Upper lobe of right lung (tissue), 1 donor: ENCODE measurements around the gene ANKRD13B. TPM values are rescaled to one million over a fixed set of nuclear protein-coding genes. Genes with fewer than 3 reads are reported as not detected.

Source experiments
- ATAC-seq: fragments of 200-7000 bp; cut with Tn5 transposase; one replicate; pipeline ENCODE4 v1.9.1; 2020; ENCODE audit warnings: mild to moderate bottlenecking, moderate library complexity
- DNase-seq: peaks from one replicate; pipeline ENCODE4 v3.0.0-alpha.2; 2020
- H3K27ac ChIP-seq: fragments of 200-600 bp; one replicate; pipeline ENCODE4 v1.8.0; 2022
- H3K27me3 ChIP-seq: fragments of 200-600 bp; one replicate; pipeline ENCODE4 v1.8.0; 2022; ENCODE audit warnings: mild to moderate bottlenecking
- H3K36me3 ChIP-seq: fragments of 200-600 bp; one replicate; pipeline ENCODE4 v1.8.0; 2022
- H3K4me1 ChIP-seq: fragments of 200-600 bp; one replicate; pipeline ENCODE4 v1.8.0; 2022
- H3K4me3 ChIP-seq: fragments of 200-600 bp; one replicate; pipeline ENCODE4 v1.8.0; 2022; ENCODE audit warnings: mild to moderate bottlenecking
- H3K9me3 ChIP-seq: fragments of 200-600 bp; one replicate; pipeline ENCODE4 v1.8.0; 2022
- CTCF ChIP-seq: fragments of 200-600 bp; IDR thresholded peaks from one replicate; pipeline ENCODE4 v1.8.0; 2022; ENCODE audit warnings: antibody characterized with exemption
- intact Hi-C: fragments of 100-400 bp; cut with DNase I; formaldehyde crosslinking; loops from one replicate; pipeline ENCODE4 v1.11.0; 2022
- total RNA-seq: library from RNA; stranded (reverse); fragmentation: NEBNext Ultra II Directional; extraction: Animal tissue kit (Norgen Biotek cat#: 25700); gene quantifications from one replicate; pipeline ENCODE4 v1.2.1, GENCODE V29; 2021
- donor health status: DM: no; HTN: yes; CAD: no; lungs with severe emphysema.

Gene ANKRD13B
- total RNA-seq, 1 donor from 2014 or later = 6.8 TPM

- ATAC-seq (no peak), DNase-seq (peak; percentile 41)
- no peak overlapping the region for H3K27ac ChIP-seq
- peaks cover 5% of the 10 kb centered on the region for H3K4me1 ChIP-seq
- H3K36me3 ChIP-seq = peaks cover 46% of the 10 kb centered on the region
- H3K4me3 ChIP-seq = no peak overlapping the region
- no peaks in the 10 kb centered on the region for H3K27me3 ChIP-seq
- TF ChIP-seq CTCF = no peak
- intact Hi-C loops = no loop called here
- no peaks in the 10 kb centered on the region for H3K9me3 ChIP-seq
Measured at GRCh38 chr17:29574732-29575510, 18.0 kb upstream of the ANKRD13B start.

DNA sequence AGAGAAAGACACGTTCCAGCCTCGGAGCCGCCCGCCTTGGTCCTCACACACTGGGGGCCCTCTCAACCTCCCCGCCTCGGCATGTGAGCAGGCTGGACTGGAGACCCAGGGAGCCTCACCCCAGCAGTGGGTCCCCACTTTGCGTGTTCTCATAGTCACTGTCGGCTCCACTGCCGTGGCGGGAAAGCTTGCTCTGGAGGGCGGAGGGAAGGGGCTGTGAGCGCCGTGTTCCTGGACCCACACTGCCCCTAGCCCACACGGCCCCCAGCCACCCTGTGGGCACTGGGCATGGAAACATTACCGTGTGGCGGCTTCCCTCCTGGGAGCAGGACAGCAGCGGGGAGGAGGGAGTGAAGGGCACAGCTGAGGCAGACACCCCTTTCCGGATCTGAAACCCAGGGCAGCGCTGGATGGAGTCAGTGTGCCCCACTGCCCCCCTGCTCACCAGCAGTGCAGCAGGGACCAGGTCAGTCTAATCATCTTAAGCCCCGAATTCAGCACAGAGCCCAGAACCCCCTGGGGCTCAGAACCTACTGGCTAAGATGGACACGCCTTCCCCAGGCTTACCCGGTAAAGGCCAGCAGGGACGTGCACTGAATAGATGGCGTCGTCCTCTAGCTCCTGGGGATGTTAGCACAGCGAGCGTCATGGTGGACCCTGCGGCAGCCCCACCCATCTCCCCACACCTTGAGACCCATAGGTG lies 17.3 kb upstream of the ANKRD13B start:
- Histone ChIP-seq H3K27ac (no peak overlapping the region), H3K4me1 (peaks cover 7% of the 10 kb centered on the region), H3K36me3 (peaks cover 49% of the 10 kb centered on the region), H3K9me3 (no peaks in the 10 kb centered on the region), H3K27me3 (no peaks in the 10 kb centered on the region), H3K4me3 (no peak overlapping the region)
- TF ChIP-seq CTCF = no peak
- intact Hi-C loops = no loop called here
- DNase-seq (peak; percentile 57), ATAC-seq (no peak)

GRCh38 chr17:29576214-29577000 lies 16.5 kb upstream of the ANKRD13B start:
- TF ChIP-seq CTCF = no peak
- Histone ChIP-seq H3K9me3 (no peaks in the 10 kb centered on the region), H3K4me1 (peaks cover 8% of the 10 kb centered on the region), H3K4me3 (no peak overlapping the region), H3K27ac (no peak overlapping the region), H3K36me3 (peaks cover 57% of the 10 kb centered on the region), H3K27me3 (no peaks in the 10 kb centered on the region)
- intact Hi-C loops = no loop called here
- ATAC-seq (no peak), DNase-seq (no peak)

DNA sequence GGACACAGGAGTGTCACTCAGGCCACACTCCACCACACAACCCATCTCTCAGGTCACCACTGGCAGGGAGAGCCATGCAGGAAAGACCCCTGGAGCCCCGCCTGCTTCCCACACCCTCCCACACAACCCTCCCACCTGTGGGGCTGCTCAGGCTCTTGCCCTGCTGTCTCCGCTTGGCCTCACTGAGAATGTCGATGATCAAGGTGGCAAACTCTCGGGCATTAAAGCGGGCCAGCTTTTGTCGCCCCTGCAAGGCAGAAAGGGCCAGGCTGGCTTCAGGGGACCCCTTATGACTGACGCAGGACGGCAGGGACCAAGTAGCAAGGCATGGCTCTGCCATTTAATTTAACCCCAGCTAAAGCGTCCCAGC lies 15.9 kb upstream of the ANKRD13B start:
- ATAC-seq = no peak
- Histone ChIP-seq H3K27ac (no peak overlapping the region), H3K27me3 (no peaks in the 10 kb centered on the region), H3K4me1 (peaks cover 8% of the 10 kb centered on the region), H3K4me3 (no peak overlapping the region), H3K9me3 (no peaks in the 10 kb centered on the region), H3K36me3 (peaks cover 61% of the 10 kb centered on the region)
- intact Hi-C loops = no loop called here
- DNase-seq = no peak
- TF ChIP-seq CTCF = no peak

GRCh38 chr17:29577385-29578211 lies 15.3 kb upstream of the ANKRD13B start:
- no peak overlapping the region for H3K4me3 ChIP-seq
- DNase-seq = no peak
- intact Hi-C loops = no loop called here
- no peaks in the 10 kb centered on the region for H3K27me3 ChIP-seq
- no peak overlapping the region for H3K27ac ChIP-seq
- peaks cover 68% of the 10 kb centered on the region for H3K36me3 ChIP-seq
- ATAC-seq = no peak
- peaks cover 8% of the 10 kb centered on the region for H3K4me1 ChIP-seq
- TF ChIP-seq CTCF = no peak
- H3K9me3 ChIP-seq = no peaks in the 10 kb centered on the region
